Measurements from ENCODE around the gene IL11.

The IL11 gene

DNA sequence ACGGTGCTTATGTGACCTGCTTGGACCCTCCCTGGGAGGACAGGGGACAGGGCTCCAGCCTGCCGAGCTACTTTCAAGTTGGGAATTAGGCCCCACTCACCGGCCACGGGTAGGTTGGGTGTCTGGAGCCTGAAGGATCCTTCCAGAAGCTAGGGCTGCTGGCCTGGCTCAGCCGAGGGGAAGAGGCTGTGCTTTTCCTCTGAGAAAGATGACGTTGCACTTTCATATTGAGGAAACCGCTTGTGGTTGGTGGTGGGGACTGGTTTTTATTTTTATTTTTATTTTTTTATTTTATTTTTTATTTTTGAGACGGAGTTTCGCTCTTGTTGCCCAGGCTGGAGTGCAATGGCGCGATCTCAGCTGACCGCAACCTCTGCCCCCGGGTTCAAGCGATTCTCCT lies 45.1 kb downstream of the IL11 start, which contains the start of gene TMEM150B:
TMEM150B (minus strand) TSS at position 170 of the 400 bp plus-strand sequence. CDS start 4,305 bp downstream, outside the sequence.
- no peak for DNase-seq (ENCODE audit: low read depth)

DNA sequence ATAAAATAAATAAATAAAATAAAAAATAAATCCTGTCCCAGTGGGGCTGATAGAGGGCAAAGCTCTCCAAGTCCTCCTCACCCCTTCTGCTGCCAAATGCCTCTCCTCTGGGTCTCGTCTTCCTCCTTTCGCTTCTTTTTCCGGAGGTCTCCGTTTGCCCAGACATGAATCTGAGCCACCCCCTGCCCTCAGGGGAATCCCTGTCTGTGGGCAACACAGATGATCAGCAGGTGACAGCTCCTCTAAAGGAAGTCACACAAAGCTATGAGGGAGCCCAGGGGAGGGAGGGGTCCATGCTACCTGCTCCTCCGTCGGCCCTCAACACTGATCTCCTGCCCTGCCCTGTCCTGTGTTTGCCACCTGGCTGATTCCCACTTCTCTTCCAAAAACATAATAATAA lies 45.6 kb downstream of the IL11 start:
- no peak for DNase-seq (ENCODE audit: low read depth)

DNA sequence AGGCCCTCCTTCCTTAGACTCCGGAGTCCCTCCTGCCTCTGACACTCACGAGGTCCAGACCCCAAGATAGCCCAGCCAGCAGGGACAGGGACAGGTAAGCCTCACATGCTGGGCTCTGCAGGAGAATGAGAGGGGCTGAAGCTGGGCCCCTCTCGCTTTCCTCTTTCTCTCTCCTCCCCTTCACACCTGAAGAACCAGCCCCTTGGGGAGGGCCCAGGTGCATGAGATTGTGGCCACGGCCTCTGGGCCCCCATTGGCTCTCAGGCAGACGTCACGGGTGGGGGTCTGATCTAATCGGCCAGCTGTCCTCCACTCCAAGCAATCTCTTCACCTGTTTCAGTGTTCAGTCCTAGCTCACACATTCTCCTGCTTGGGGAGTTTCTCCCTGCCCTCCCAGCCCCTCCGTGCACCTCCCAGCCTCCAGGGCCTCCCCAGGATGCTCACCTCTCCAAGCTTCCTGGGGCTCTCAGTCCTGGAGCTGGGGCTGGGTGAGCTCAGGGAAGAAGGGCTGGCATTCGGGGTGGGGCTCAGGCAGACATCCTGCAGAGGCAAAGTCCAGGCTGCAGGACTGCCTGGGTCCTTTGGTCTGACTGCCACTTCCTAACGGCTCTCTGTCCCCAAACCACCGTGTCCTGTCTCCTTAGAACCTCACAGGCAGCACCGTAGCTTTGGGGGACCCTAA lies 47.9 kb downstream of the IL11 start:
- DNase-seq (ENCODE audit: low read depth) = no peak

DNA sequence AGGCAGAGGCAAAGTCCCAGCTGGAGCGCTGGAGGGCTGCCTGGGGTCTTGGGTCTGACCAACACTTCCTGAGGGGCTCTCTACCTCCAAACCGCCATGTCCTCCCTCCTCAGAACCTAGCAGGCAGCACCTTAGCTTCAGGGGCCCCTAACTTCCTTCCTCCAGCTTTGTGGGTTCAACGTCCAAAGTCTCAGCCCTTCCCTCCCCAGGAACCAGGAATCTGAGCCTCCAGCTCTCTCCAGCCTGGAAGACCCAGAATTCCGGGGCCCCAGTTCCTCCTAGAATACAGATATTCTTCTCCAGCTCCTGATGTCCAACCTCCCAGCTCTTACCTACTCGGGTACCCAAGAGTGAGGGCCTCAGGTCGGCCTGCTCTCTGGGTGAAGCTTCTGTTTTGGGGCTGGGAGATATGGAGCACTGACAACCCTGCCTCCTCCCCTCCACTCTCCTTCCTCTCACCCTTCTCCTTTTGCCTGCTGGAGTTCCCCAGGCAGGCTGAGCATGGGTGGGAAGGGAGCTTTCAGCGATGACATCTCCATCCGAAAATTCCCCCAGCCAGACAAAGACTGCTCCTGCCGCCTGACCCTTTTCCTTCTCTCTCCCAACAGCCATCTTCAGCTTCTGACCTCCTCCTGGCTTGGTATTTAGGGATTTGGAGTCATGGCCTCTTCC lies 48.7 kb downstream of the IL11 start:
- DNase-seq (ENCODE audit: low read depth) = no peak

DNA sequence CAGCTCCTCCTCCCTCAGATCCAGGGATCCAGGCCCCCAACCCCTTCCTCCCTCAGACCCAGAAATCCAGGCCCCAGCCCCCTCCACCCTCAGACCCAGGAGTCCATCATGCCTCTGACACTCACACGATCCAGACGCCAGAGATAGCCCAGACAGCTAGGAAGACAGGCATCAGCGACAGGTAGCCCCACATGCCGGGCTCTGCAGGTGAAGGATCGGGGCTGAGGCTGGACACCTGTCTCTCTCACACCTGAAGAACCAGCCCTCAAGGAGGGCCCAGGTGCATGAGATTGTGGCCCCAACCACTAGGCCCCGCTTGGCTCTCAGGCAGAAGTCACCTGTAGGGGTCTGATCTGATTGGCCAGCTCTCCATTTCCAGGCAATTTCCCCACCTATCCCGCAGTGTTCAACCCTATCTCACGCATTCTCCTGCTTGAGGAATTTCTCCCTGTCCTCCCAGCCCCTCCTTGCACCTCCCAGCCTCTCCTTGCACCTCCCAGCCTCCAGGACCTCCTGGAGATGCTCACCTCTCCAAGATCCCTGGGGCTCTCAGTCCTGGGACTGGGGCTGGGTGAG lies 49.3 kb downstream of the IL11 start:
- no peak for DNase-seq (ENCODE audit: low read depth)

DNA sequence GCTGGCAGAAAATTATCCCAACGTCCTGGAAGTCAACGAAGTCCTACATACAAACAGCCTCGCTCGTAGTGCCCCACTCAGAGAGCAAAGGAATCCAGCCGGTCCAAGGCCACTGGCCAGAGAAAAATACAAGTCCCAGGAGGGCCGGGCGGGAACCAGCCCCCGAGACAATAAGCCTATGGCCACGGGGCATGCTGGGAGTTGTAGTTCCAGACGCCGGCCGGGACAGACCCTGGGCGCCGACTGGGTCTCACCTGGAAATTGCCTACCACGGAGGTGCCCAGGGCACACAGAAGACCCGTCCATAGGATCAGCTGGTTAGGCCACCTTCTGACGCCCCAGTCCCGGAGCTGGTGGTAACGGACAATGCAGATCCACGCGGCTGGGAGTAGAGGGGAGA lies 50.5 kb downstream of the IL11 start:
- no peak for DNase-seq (ENCODE audit: low read depth)

DNA sequence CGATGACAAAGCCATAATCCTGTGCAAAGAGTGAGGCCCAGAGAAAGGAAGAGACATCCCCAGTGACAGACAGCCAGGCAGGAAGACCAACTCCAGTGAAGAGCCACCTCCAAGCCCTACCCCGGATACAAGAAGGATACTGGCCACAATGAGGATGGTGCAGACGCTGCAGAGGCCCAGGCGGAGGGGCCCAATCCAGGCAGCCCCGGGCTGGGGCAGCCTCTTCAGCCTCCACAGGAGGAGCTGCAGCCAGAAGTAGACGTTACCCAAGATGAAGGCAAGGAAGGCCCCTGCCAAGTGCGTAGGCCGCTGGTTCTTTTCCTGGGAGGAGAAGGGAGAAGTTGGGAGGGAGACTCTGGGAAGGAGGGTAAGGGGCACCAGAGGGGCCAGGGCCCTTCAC lies 53.6 kb downstream of the IL11 start:
- no peak for DNase-seq (ENCODE audit: low read depth)

DNA sequence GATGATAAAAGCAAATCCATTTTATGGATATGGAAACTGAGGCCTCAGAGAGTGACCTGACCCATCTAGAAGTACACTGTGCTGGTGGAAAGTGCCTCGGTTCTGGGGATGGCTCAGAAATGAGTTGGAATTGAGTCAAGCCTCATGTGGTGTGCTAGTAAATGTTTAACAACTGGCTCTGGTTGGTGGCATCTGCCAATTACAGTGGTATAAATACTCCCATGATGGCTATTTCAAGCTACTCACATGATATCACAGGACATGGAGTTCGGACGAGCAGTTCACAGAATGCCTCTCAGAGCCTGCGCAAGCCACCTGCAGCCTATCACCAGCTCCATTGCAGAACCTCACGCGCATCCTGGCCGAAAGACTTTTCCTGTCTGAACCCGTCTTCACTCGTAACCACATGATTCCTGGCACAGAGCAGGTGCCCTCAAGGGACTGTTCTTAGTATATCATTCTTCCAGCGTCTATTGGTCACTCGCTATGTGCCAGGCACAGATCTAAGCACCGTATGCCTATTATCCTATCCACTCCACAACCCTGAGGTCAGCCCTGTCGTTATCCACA lies 54.2 kb downstream of the IL11 start:
- no peak for DNase-seq (ENCODE audit: low read depth)

DNA sequence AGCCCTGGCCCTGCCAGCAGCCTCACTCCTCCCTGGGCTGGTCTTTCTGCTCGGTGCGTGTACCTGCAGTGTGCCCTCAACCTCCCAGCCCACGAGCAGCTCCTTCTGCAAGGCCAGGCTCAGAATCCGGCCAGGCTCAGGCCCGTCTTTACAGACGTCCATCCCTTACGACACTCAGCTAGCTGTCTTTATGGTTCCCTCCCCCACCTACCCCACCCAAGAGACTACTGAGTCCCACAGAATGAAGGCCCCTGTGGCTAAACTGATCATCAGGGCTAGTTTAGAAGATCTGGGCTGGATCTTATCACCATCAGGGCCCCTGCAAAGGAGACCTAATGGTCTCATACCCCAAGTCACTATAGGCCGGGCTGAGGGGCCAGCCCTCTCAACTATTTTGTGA lies 55.9 kb downstream of the IL11 start:
- no peak for DNase-seq (ENCODE audit: low read depth)

Data from CMK (cell line).